Measurements from ENCODE around the gene ZFYVE28. TPM values are rescaled to one million over a fixed set of nuclear protein-coding genes. Genes with fewer than 3 reads are reported as not detected.

Gene ZFYVE28
- polyA plus RNA-seq, 6 donors from 2014 or later, result 0.71 to 2.9 (median 1.4) TPM

- H3K4me1 Mint-ChIP-seq, result peaks cover 0 to 10% (median 4%) of the 10 kb centered on the region in 3 donors
- peak overlapping the region in 1 of 6 donors; percentile 59 for H3K27ac Mint-ChIP-seq
- H3K27me3 Mint-ChIP-seq, result peaks cover 0 to 26% (median 0%) of the 10 kb centered on the region in 3 donors
- DNase-seq (no peak), ATAC-seq (ENCODE audit: low read depth in 2 of 2) (no peak)
- no peaks in the 10 kb centered on the region for H3K36me3 Mint-ChIP-seq
- H3K4me3 Mint-ChIP-seq, result no peak overlapping the region
- H3K9me3 Mint-ChIP-seq, result no peaks in the 10 kb centered on the region
These were observed 58.1 kb downstream of the ZFYVE28 start for GRCh38 chr4:2360396-2360730.

- no peak for ATAC-seq (ENCODE audit: low read depth in 2 of 2)
- Mint-ChIP-seq H3K27me3 (peaks cover 0 to 23% (median 0%) of the 10 kb centered on the region in 3 donors), H3K9me3 (no peaks in the 10 kb centered on the region), H3K27ac (no peak overlapping the region), H3K4me3 (no peak overlapping the region), H3K36me3 (no peaks in the 10 kb centered on the region), H3K4me1 (peaks cover 2 to 15% (median 9%) of the 10 kb centered on the region in 3 donors)
- DNase-seq, result no peak
These were observed 58.7 kb downstream of the ZFYVE28 start for GRCh38 chr4:2359591-2360395.

GRCh38 chr4:2357821-2358745, 60.4 kb downstream of the ZFYVE28 start:
- ATAC-seq (ENCODE audit: low read depth in 2 of 2), result no peak
- H3K4me3 Mint-ChIP-seq, result peak overlapping the region in 1 of 8 donors; percentile 7
- peak overlapping the region in 2 of 6 donors; percentile 65 to 79 for H3K27ac Mint-ChIP-seq
- peaks cover 0 to 16% (median 0%) of the 10 kb centered on the region in 3 donors for H3K27me3 Mint-ChIP-seq
- no peaks in the 10 kb centered on the region for H3K9me3 Mint-ChIP-seq
- no peak for DNase-seq
- H3K36me3 Mint-ChIP-seq, result no peaks in the 10 kb centered on the region
- peaks cover 4 to 19% (median 12%) of the 10 kb centered on the region in 3 donors for H3K4me1 Mint-ChIP-seq

- no peak for ATAC-seq (ENCODE audit: low read depth in 2 of 2)
- Mint-ChIP-seq H3K4me3 (peak overlapping the region in 1 of 8 donors; percentile 71), H3K27me3 (peaks cover 0 to 4% (median 0%) of the 10 kb centered on the region in 3 donors), H3K27ac (peak overlapping the region in 3 of 6 donors; percentile 62 to 93 (median 72)), H3K9me3 (no peaks in the 10 kb centered on the region), H3K4me1 (peaks cover 4 to 19% (median 12%) of the 10 kb centered on the region in 3 donors), H3K36me3 (no peaks in the 10 kb centered on the region)
- no peak for DNase-seq
These were observed 62.0 kb downstream of the ZFYVE28 start for GRCh38 chr4:2356123-2357069.

- Mint-ChIP-seq H3K36me3 (no peaks in the 10 kb centered on the region), H3K27me3 (no peaks in the 10 kb centered on the region), H3K9me3 (no peaks in the 10 kb centered on the region), H3K27ac (peak overlapping the region in 4 of 6 donors; percentile 72 to 92 (median 86)), H3K4me3 (peak overlapping the region in 5 of 8 donors; percentile 27 to 75 (median 65)), H3K4me1 (peaks cover 4 to 19% (median 12%) of the 10 kb centered on the region in 3 donors)
- ATAC-seq (ENCODE audit: low read depth in 2 of 2) (peak; percentile 87 to 96), DNase-seq (peak; percentile 72)
These were observed 63.7 kb downstream of the ZFYVE28 start for GRCh38 chr4:2354760-2355159.

- Mint-ChIP-seq H3K4me1 (peaks cover 4 to 19% (median 12%) of the 10 kb centered on the region in 3 donors), H3K36me3 (no peaks in the 10 kb centered on the region), H3K27ac (peak overlapping the region in 3 of 6 donors; percentile 19 to 92 (median 72)), H3K4me3 (no peak overlapping the region), H3K9me3 (no peaks in the 10 kb centered on the region), H3K27me3 (no peaks in the 10 kb centered on the region)
- DNase-seq, result no peak
- ATAC-seq (ENCODE audit: low read depth in 2 of 2), result peak; percentile 43 to 44
These were observed 64.3 kb downstream of the ZFYVE28 start for GRCh38 chr4:2354118-2354517.

- Mint-ChIP-seq H3K9me3 (no peaks in the 10 kb centered on the region), H3K27me3 (no peaks in the 10 kb centered on the region), H3K27ac (peak overlapping the region in 4 of 6 donors; percentile 19 to 72 (median 50)), H3K36me3 (no peaks in the 10 kb centered on the region), H3K4me1 (peaks cover 4 to 19% (median 12%) of the 10 kb centered on the region in 3 donors), H3K4me3 (peak overlapping the region in 1 of 8 donors; percentile 40)
- ATAC-seq (ENCODE audit: low read depth in 2 of 2), result no peak
- DNase-seq, result no peak
These were observed 65.0 kb downstream of the ZFYVE28 start for GRCh38 chr4:2353222-2354107.

- Mint-ChIP-seq H3K4me3 (no peak overlapping the region), H3K9me3 (no peaks in the 10 kb centered on the region), H3K27ac (peak overlapping the region in 2 of 6 donors; percentile 65 to 67)
These were observed 65.7 kb downstream of the ZFYVE28 start for GRCh38 chr4:2352729-2353221.

GRCh38 chr4:2352171-2352570, 66.3 kb downstream of the ZFYVE28 start:
- DNase-seq, result no peak
- ATAC-seq (ENCODE audit: low read depth in 2 of 2), result no peak
- no peaks in the 10 kb centered on the region for H3K36me3 Mint-ChIP-seq

More at GRCh38 chr4:2352729-2353221, 65.7 kb downstream of the ZFYVE28 start:
- ATAC-seq (ENCODE audit: low read depth in 2 of 2), result no peak
- peaks cover 4 to 19% (median 12%) of the 10 kb centered on the region in 3 donors for H3K4me1 Mint-ChIP-seq
- no peaks in the 10 kb centered on the region for H3K36me3 Mint-ChIP-seq
- H3K27me3 Mint-ChIP-seq, result no peaks in the 10 kb centered on the region
- no peak for DNase-seq

GRCh38 chr4:2350982-2351381, 67.5 kb downstream of the ZFYVE28 start:
- H3K27ac Mint-ChIP-seq, result peak overlapping the region in 1 of 6 donors; percentile 5
- DNase-seq (no peak), ATAC-seq (ENCODE audit: low read depth in 2 of 2) (no peak)
- peaks cover 4 to 19% (median 12%) of the 10 kb centered on the region in 3 donors for H3K4me1 Mint-ChIP-seq
- peaks cover 3 to 15% (median 9%) of the 10 kb centered on the region in 7 donors for H3K9me3 Mint-ChIP-seq
- H3K36me3 Mint-ChIP-seq, result peaks cover 0 to 8% of the 10 kb centered on the region in 2 donors
- H3K27me3 Mint-ChIP-seq, result no peaks in the 10 kb centered on the region
- no peak overlapping the region for H3K4me3 Mint-ChIP-seq

More at GRCh38 chr4:2352171-2352570, 66.3 kb downstream of the ZFYVE28 start:
- Mint-ChIP-seq H3K27me3 (no peaks in the 10 kb centered on the region), H3K4me3 (peak overlapping the region in 1 of 8 donors; percentile 41), H3K27ac (peak overlapping the region in 1 of 6 donors; percentile 44), H3K4me1 (peaks cover 4 to 19% (median 12%) of the 10 kb centered on the region in 3 donors), H3K9me3 (peaks cover 0 to 6% (median 3%) of the 10 kb centered on the region in 7 donors)

GRCh38 chr4:2348786-2349185, 69.7 kb downstream of the ZFYVE28 start:
- DNase-seq (no peak), ATAC-seq (ENCODE audit: low read depth in 2 of 2) (no peak)
- Mint-ChIP-seq H3K36me3 (peaks cover 6 to 16% of the 10 kb centered on the region in 2 donors), H3K4me3 (no peak overlapping the region), H3K4me1 (no peaks in the 10 kb centered on the region), H3K27me3 (peaks cover 0 to 5% (median 0%) of the 10 kb centered on the region in 3 donors), H3K9me3 (peaks cover 3 to 29% (median 16%) of the 10 kb centered on the region in 7 donors), H3K27ac (peak overlapping the region in 2 of 6 donors; percentile 14 to 67)

Data from naive B cell (primary cell).